SK-N-SH treated with all-trans-retinoic acid at 6 μM for 48 hours (cell line): Measurements from ENCODE around the gene MLLT11.
A peak's percentile ranks its signal among the peaks of the same experiment; 100 is the strongest.

Source experiments
- ATAC-seq: fragments of 200-7000 bp; cut with Tn5 transposase; 3 replicates; pipeline ENCODE4 v1.9.1; 2020; ENCODE audit warnings: mild to moderate bottlenecking, moderate library complexity
- ARNTL ChIP-seq: fragments of 450-650 bp; formaldehyde crosslinking; IDR thresholded peaks from 2 replicates; pipeline ENCODE4 v1.5.0; 2020; ENCODE audit warnings: low read depth, mild to moderate bottlenecking, moderate library complexity, borderline replicate concordance
- BACH2 ChIP-seq: fragments of 250-450 bp; sonication (Bioruptor Pico); IDR thresholded peaks from 2 replicates; pipeline ENCODE4 v1.9.0; 2021; ENCODE audit warnings: mild to moderate bottlenecking, borderline replicate concordance
- CSDC2 ChIP-seq: fragments of 250-450 bp; sonication (Bioruptor Pico); IDR thresholded peaks from 2 replicates; pipeline ENCODE4 v1.5.0; 2020; ENCODE audit warnings: mild to moderate bottlenecking, moderate library complexity
- ESRRG ChIP-seq: fragments of 250-450 bp; sonication (Bioruptor Pico); IDR thresholded peaks from 2 replicates; pipeline ENCODE4 v1.6.1; 2021; ENCODE audit warnings: mild to moderate bottlenecking
- GLIS3 ChIP-seq: fragments of 250-450 bp; sonication (Bioruptor Pico); IDR thresholded peaks from 2 replicates; pipeline ENCODE4 v1.5.0; 2020; ENCODE audit warnings: mild to moderate bottlenecking, moderate library complexity
- ISL1 ChIP-seq: fragments of 250-450 bp; sonication (Bioruptor Pico); IDR thresholded peaks from 2 replicates; pipeline ENCODE4 v2.1.2; 2022; ENCODE audit warnings: mild to moderate bottlenecking, moderate library complexity
- OSR1 ChIP-seq: fragments of 250-450 bp; sonication (Bioruptor Pico); IDR thresholded peaks from 2 replicates; pipeline ENCODE4 v1.8.0; 2022; ENCODE audit warnings: moderate library complexity, mild to moderate bottlenecking, inconsistent platforms
- PPARA ChIP-seq: fragments of 250-450 bp; sonication (Bioruptor Pico); IDR thresholded peaks from 2 replicates; pipeline ENCODE4 v1.5.0; 2020; ENCODE audit warnings: mild to moderate bottlenecking, borderline replicate concordance
- RARB ChIP-seq: fragments of 250-450 bp; sonication (Bioruptor Pico); IDR thresholded peaks from 2 replicates; pipeline ENCODE4 v1.8.0; 2021; ENCODE audit warnings: mild to moderate bottlenecking, moderate library complexity
- SNAI2 ChIP-seq: fragments of 250-450 bp; sonication (Bioruptor Pico); IDR thresholded peaks from 2 replicates; pipeline ENCODE4 v1.5.0; 2020; ENCODE audit warnings: mild to moderate bottlenecking, moderate library complexity
- TCF4 ChIP-seq: fragments of 250-450 bp; sonication (Bioruptor Pico); IDR thresholded peaks from 2 replicates; pipeline ENCODE4 v1.8.0; 2021; ENCODE audit warnings: mild to moderate bottlenecking, moderate library complexity, borderline replicate concordance
- TOX ChIP-seq: fragments of 250-450 bp; sonication (Bioruptor Pico); IDR thresholded peaks from 2 replicates; pipeline ENCODE4 v1.8.0; 2021; ENCODE audit warnings: mild to moderate bottlenecking, moderate library complexity, borderline replicate concordance
- ZC3H10 ChIP-seq: fragments of 250-450 bp; sonication (Bioruptor Pico); IDR thresholded peaks from 2 replicates; pipeline ENCODE4 v1.5.1; 2021; ENCODE audit warnings: mild to moderate bottlenecking, moderate library complexity
- ZFP30 ChIP-seq: fragments of 450-650 bp; formaldehyde crosslinking; IDR thresholded peaks from 2 replicates; pipeline ENCODE4 v1.5.0; 2022; ENCODE audit warnings: mild to moderate bottlenecking, moderate library complexity
- ZNF565 ChIP-seq: fragments of 450-650 bp; formaldehyde crosslinking; conservative IDR thresholded peaks from 2 replicates; pipeline ENCODE4 v1.5.0; 2020; ENCODE audit warnings: low read depth, mild to moderate bottlenecking, moderate library complexity
- ZNF8 ChIP-seq: fragments of 450-650 bp; formaldehyde crosslinking; IDR thresholded peaks from 2 replicates; pipeline ENCODE4 v1.5.0; 2020; ENCODE audit warnings: mild to moderate bottlenecking, moderate library complexity
- TF ChIP-seq, protein P1 (sequence below): fragments of 250-450 bp; sonication (Bioruptor Pico); IDR thresholded peaks from 2 replicates; pipeline ENCODE4 v1.5.1; 2021; ENCODE audit warnings: mild to moderate bottlenecking, moderate library complexity
- TF ChIP-seq, protein P2 (sequence below): fragments of 250-450 bp; sonication (Bioruptor Pico); IDR thresholded peaks from 2 replicates; pipeline ENCODE4 v1.5.1; 2020; ENCODE audit warnings: low read depth, mild to moderate bottlenecking, moderate library complexity
- TF ChIP-seq, protein P3 (sequence below): fragments of 250-450 bp; sonication (Bioruptor Pico); IDR thresholded peaks from 2 replicates; pipeline ENCODE4 v1.8.0; 2020; ENCODE audit warnings: mild to moderate bottlenecking, moderate library complexity, borderline replicate concordance
- TF ChIP-seq, protein P4 (sequence below): fragments of 250-450 bp; sonication (Bioruptor Pico); IDR thresholded peaks from 2 replicates; pipeline ENCODE4 v1.5.0; 2020; ENCODE audit warnings: mild to moderate bottlenecking, moderate library complexity
- TF ChIP-seq, protein P5 (sequence below): fragments of 250-450 bp; sonication (Bioruptor Pico); IDR thresholded peaks from 2 replicates; pipeline ENCODE4 v1.8.0; 2021; ENCODE audit warnings: low read depth, mild to moderate bottlenecking, moderate library complexity, borderline replicate concordance

Gene MLLT11

DNA sequence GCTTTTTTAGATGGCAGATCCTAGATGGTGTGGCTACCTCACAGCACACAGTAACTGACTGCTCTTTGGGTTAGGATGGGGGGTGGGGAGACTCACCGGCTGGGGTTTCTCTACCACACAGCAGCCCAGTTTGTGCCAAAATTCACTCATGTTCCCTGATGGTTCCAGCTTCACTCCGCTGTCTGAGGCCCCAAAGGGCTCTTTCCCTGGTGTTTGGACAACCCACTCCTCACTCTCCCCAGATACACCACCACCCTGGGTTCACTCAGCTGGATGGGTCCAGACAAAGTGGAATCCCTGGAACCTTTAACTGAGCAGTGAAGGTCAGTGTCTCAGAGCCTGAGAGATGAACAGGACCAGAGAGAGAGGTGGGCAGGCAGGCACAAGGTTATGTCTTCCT, 4.6 kb upstream of the MLLT11 start (continued):
- TF ChIP-seq, protein P1, sequence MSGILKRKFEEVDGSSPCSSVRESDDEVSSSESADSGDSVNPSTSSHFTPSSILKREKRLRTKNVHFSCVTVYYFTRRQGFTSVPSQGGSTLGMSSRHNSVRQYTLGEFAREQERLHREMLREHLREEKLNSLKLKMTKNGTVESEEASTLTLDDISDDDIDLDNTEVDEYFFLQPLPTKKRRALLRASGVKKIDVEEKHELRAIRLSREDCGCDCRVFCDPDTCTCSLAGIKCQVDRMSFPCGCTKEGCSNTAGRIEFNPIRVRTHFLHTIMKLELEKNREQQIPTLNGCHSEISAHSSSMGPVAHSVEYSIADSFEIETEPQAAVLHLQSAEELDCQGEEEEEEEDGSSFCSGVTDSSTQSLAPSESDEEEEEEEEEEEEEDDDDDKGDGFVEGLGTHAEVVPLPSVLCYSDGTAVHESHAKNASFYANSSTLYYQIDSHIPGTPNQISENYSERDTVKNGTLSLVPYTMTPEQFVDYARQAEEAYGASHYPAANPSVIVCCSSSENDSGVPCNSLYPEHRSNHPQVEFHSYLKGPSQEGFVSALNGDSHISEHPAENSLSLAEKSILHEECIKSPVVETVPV (CRISPR knock-in tag): no peak
- TF ChIP-seq ISL1 (CRISPR knock-in tag) (no peak), ZNF8 (CRISPR knock-in tag) (no peak), SNAI2 (CRISPR knock-in tag) (no peak), ZC3H10 (CRISPR knock-in tag) (no peak), ESRRG (CRISPR knock-in tag) (no peak), TCF4 (CRISPR knock-in tag) (no peak), RARB (no peak), BACH2 (CRISPR knock-in tag) (no peak), ARNTL (no peak), ZNF565 (no peak)

DNA sequence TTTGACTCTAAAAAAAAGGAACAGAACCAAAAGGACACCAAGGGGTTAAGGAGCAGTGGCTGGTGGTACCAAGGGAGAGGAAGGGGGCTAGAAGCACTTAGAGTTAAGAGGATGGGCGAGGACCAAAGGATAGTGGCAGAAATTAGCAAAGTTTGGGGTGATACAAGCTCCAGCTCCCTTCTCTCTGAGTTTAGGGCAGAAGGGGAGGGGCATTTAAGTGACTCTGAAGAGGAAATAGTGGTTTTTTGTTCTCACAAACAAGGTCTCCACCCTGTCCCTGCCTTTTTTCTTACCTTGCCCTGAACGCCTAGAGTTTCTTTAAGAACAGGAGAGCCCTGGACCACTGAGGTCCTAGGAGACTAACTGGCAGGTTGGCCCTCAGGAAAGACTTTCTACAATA, 4.0 kb upstream of the MLLT11 start:
- ATAC-seq: no peak
- TF ChIP-seq, protein P1 (CRISPR knock-in tag): no peak
- no peak for TF ChIP-seq SNAI2 (CRISPR knock-in tag)
- TF ChIP-seq ARNTL: no peak
- TF ChIP-seq, protein P2, sequence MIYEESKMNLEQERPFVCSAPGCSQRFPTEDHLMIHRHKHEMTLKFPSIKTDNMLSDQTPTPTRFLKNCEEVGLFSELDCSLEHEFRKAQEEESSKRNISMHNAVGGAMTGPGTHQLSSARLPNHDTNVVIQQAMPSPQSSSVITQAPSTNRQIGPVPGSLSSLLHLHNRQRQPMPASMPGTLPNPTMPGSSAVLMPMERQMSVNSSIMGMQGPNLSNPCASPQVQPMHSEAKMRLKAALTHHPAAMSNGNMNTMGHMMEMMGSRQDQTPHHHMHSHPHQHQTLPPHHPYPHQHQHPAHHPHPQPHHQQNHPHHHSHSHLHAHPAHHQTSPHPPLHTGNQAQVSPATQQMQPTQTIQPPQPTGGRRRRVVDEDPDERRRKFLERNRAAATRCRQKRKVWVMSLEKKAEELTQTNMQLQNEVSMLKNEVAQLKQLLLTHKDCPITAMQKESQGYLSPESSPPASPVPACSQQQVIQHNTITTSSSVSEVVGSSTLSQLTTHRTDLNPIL: no peak
- TF ChIP-seq PPARA (CRISPR knock-in tag): no peak
- no peak for TF ChIP-seq TCF4 (CRISPR knock-in tag)
- TF ChIP-seq CSDC2 (CRISPR knock-in tag): no peak
- TF ChIP-seq, protein P3, sequence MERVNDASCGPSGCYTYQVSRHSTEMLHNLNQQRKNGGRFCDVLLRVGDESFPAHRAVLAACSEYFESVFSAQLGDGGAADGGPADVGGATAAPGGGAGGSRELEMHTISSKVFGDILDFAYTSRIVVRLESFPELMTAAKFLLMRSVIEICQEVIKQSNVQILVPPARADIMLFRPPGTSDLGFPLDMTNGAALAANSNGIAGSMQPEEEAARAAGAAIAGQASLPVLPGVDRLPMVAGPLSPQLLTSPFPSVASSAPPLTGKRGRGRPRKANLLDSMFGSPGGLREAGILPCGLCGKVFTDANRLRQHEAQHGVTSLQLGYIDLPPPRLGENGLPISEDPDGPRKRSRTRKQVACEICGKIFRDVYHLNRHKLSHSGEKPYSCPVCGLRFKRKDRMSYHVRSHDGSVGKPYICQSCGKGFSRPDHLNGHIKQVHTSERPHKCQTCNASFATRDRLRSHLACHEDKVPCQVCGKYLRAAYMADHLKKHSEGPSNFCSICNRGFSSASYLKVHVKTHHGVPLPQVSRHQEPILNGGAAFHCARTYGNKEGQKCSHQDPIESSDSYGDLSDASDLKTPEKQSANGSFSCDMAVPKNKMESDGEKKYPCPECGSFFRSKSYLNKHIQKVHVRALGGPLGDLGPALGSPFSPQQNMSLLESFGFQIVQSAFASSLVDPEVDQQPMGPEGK: no peak
- no peak for TF ChIP-seq ISL1 (CRISPR knock-in tag)
- TF ChIP-seq ZFP30: no peak
- no peak for TF ChIP-seq ZNF565
- TF ChIP-seq ZNF8 (CRISPR knock-in tag): no peak

DNA sequence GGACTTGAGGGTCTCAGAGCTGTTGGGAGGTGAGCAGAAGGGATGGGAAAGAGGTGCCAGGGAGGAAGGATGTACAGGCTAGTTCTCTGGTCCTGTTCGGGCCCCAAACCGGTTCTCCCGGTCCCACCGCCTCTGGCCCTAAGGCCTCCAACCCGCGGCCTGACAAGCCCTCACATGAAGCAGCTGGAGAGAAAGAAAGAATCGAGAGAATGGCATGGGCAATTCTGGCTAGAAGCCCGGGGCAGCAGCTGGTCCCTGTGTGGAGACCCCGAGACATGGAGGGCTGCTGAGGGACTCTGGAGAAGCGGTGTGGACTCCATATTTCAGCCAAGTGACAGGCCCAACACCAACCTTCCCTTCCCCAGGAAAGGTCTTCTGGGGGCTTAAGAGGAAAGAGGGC, 1.5 kb upstream of the MLLT11 start:
- ATAC-seq: peak; percentile 4
- TF ChIP-seq TCF4 (CRISPR knock-in tag): no peak
- TF ChIP-seq PPARA (CRISPR knock-in tag): no peak
- TF ChIP-seq ZFP30: no peak
- TF ChIP-seq GLIS3 (CRISPR knock-in tag): no peak
- no peak for TF ChIP-seq BACH2 (CRISPR knock-in tag)
- TF ChIP-seq, protein P1 (CRISPR knock-in tag): no peak
- no peak for TF ChIP-seq RARB
- TF ChIP-seq, protein P4, sequence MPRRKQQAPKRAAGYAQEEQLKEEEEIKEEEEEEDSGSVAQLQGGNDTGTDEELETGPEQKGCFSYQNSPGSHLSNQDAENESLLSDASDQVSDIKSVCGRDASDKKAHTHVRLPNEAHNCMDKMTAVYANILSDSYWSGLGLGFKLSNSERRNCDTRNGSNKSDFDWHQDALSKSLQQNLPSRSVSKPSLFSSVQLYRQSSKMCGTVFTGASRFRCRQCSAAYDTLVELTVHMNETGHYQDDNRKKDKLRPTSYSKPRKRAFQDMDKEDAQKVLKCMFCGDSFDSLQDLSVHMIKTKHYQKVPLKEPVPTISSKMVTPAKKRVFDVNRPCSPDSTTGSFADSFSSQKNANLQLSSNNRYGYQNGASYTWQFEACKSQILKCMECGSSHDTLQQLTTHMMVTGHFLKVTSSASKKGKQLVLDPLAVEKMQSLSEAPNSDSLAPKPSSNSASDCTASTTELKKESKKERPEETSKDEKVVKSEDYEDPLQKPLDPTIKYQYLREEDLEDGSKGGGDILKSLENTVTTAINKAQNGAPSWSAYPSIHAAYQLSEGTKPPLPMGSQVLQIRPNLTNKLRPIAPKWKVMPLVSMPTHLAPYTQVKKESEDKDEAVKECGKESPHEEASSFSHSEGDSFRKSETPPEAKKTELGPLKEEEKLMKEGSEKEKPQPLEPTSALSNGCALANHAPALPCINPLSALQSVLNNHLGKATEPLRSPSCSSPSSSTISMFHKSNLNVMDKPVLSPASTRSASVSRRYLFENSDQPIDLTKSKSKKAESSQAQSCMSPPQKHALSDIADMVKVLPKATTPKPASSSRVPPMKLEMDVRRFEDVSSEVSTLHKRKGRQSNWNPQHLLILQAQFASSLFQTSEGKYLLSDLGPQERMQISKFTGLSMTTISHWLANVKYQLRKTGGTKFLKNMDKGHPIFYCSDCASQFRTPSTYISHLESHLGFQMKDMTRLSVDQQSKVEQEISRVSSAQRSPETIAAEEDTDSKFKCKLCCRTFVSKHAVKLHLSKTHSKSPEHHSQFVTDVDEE: no peak
- TF ChIP-seq, protein P2: no peak
- TF ChIP-seq, protein P3: no peak
- no peak for TF ChIP-seq SNAI2 (CRISPR knock-in tag)
- no peak for TF ChIP-seq ARNTL
- TF ChIP-seq, protein P5, sequence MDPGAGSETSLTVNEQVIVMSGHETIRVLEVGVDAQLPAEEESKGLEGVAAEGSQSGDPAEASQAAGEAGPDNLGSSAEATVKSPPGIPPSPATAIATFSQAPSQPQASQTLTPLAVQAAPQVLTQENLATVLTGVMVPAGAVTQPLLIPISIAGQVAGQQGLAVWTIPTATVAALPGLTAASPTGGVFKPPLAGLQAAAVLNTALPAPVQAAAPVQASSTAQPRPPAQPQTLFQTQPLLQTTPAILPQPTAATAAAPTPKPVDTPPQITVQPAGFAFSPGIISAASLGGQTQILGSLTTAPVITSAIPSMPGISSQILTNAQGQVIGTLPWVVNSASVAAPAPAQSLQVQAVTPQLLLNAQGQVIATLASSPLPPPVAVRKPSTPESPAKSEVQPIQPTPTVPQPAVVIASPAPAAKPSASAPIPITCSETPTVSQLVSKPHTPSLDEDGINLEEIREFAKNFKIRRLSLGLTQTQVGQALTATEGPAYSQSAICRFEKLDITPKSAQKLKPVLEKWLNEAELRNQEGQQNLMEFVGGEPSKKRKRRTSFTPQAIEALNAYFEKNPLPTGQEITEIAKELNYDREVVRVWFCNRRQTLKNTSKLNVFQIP (CRISPR knock-in tag): no peak
- no peak for TF ChIP-seq TOX
- no peak for TF ChIP-seq ZNF8 (CRISPR knock-in tag)
- TF ChIP-seq ZC3H10 (CRISPR knock-in tag): no peak
- no peak for TF ChIP-seq OSR1 (CRISPR knock-in tag)
- no peak for TF ChIP-seq CSDC2 (CRISPR knock-in tag)
